A549 (cell line): ENCODE measurements around the gene RTN4R. TPM values are rescaled to one million over a fixed set of nuclear protein-coding genes. Genes with fewer than 3 reads are reported as not detected.
"Not testable (repeated sequence)": the region's sequence is repeated elsewhere in the genome, so short reads cannot be mapped to it uniquely, and the experiment has no call there.

Experiments
- ATAC-seq, 2 experiments: fragments of 200-7000 bp in 1 of 2; fragments of >200 bp in 1 of 2; cut with Nextera tagmentation in 1 of 2; cut with Tn5 transposase in 1 of 2; 3 replicates each; pipeline versions ENCODE4 v1.8.0 to v1.9.1; 2018 to 2020; ENCODE audit warnings: mild to moderate bottlenecking in 1 of 2, moderate library complexity in 1 of 2
- CTCF ChIA-PET: fragments of 300-600 bp; sonication (Branson Sonifier 250); formaldehyde crosslinking; extraction: SDS; loops from one replicate; lab custom pipeline; 2021; ENCODE audit warnings: antibody characterized with exemption, inconsistent platforms; lab: Yijun Ruan, JAX
- POLR2A ChIA-PET: fragments of 350-600 bp; formaldehyde crosslinking; extraction: SDS; loops from one replicate; lab custom pipeline; 2021; ENCODE audit warnings: antibody characterized with exemption, inconsistent platforms; lab: Yijun Ruan, JAX
- DNase-seq, 2 experiments: peaks; one replicate each; pipeline versions ENCODE4 v3.0.0 to v3.0.0-alpha.2; 2011 to 2016; ENCODE audit warnings: low read depth in 1 of 2, low spot score in 1 of 2
- FAIRE-seq: peaks from 2 replicates; lab custom pipeline; 2011; peaks lifted over from hg19 to GRCh38; lab: Jason Lieb, UNC
- H3K27ac ChIP-seq, 2 experiments: fragments of >200 bp; sonication (Bioruptor Twin); formaldehyde crosslinking; 3 replicates each; pipeline ENCODE4 v1.5.1; 2016 to 2017
- H3K4me1 ChIP-seq: fragments of >200 bp; sonication (Bioruptor Twin); formaldehyde crosslinking; 3 replicates; pipeline ENCODE4 v1.6.1; 2016
- H3K4me2 ChIP-seq: fragments of >200 bp; sonication (Bioruptor Twin); formaldehyde crosslinking; 3 replicates; pipeline ENCODE4 v1.6.1; 2016
- H3K4me3 ChIP-seq: fragments of >200 bp; sonication (Bioruptor Twin); formaldehyde crosslinking; 3 replicates; pipeline ENCODE4 v1.5.1; 2016
- H3K9me3 ChIP-seq: fragments of >200 bp; sonication (Bioruptor Twin); formaldehyde crosslinking; 3 replicates; pipeline ENCODE4 v1.6.1; 2016
- CEBPB ChIP-seq, 2 experiments: fragments of >200 bp in 1 of 2; sonication (Bioruptor Twin) in 1 of 2; formaldehyde crosslinking in 1 of 2; IDR thresholded peaks; 2 replicates each; pipeline ENCODE4 v1.6.1; 2012 to 2016
- FOSL2 ChIP-seq, 2 experiments: fragments of 450-650 bp in 1 of 2; fragments of >200 bp in 1 of 2; sonication (Bioruptor Twin) in 1 of 2; formaldehyde crosslinking; IDR thresholded peaks; 2 replicates each; pipeline versions ENCODE4 v1.5.0 to v1.6.1; 2016 to 2020; ENCODE audit warnings: mild to moderate bottlenecking in 1 of 2, moderate library complexity in 1 of 2
- FOXS1 ChIP-seq: fragments of 250-450 bp; sonication (Bioruptor Pico); IDR thresholded peaks from 2 replicates; pipeline ENCODE4 v1.5.0; 2020; ENCODE audit warnings: mild to moderate bottlenecking, moderate library complexity
- HDAC2 ChIP-seq: fragments of 200-600 bp; sonication (generic); IDR thresholded peaks from 2 replicates; pipeline ENCODE4 v1.6.1; 2016
- HOXB13 ChIP-seq: fragments of 250-450 bp; sonication (Bioruptor Pico); IDR thresholded peaks from 2 replicates; pipeline ENCODE4 v1.5.0; 2020; ENCODE audit warnings: low read depth, mild to moderate bottlenecking, moderate library complexity
- KDM5A ChIP-seq: fragments of 200-600 bp; sonication (generic); IDR thresholded peaks from 2 replicates; pipeline ENCODE4 v1.6.1; 2016; ENCODE audit warnings: antibody characterized with exemption, mild to moderate bottlenecking
- MAX ChIP-seq: IDR thresholded peaks from 2 replicates; pipeline ENCODE4 v1.6.1; 2012
- POLR2AphosphoS2 ChIP-seq: conservative IDR thresholded peaks from 2 replicates; pipeline ENCODE4 v1.6.1; 2012; ENCODE audit warnings: low read length, improper control_type of control experiment, inconsistent platforms
- RAD21 ChIP-seq, 2 experiments: fragments of >200 bp in 1 of 2; sonication (Bioruptor Twin) in 1 of 2; formaldehyde crosslinking in 1 of 2; IDR thresholded peaks in 1 of 2; conservative IDR thresholded peaks in 1 of 2; 2 replicates in 1 of 2; 3 replicates in 1 of 2; pipeline ENCODE4 v1.6.1; 2012 to 2018; ENCODE audit warnings: inconsistent platforms in 1 of 2
- RARB ChIP-seq: fragments of 250-450 bp; sonication (Bioruptor Pico); IDR thresholded peaks from 2 replicates; pipeline ENCODE4 v1.8.0; 2021; ENCODE audit warnings: mild to moderate bottlenecking, moderate library complexity
- REST ChIP-seq: fragments of 200-600 bp; sonication (generic); IDR thresholded peaks from 2 replicates; pipeline ENCODE4 v1.6.1; 2016; ENCODE audit warnings: antibody characterized with exemption, mild to moderate bottlenecking, moderate library complexity
- RNF2 ChIP-seq: fragments of 200-600 bp; sonication (generic); IDR thresholded peaks from 2 replicates; pipeline ENCODE4 v1.6.1; 2016; ENCODE audit warnings: low read depth, mild to moderate bottlenecking, antibody characterized with exemption, moderate library complexity, borderline replicate concordance
- ZNF302 ChIP-seq: fragments of 250-450 bp; sonication (Bioruptor Pico); IDR thresholded peaks from 2 replicates; pipeline ENCODE4 v1.9.0; 2021; ENCODE audit warnings: inconsistent platforms, mild to moderate bottlenecking, moderate library complexity
- ZSCAN20 ChIP-seq: fragments of 250-450 bp; sonication (Bioruptor Pico); IDR thresholded peaks from 2 replicates; pipeline ENCODE4 v1.8.0; 2022; ENCODE audit warnings: mild to moderate bottlenecking, moderate library complexity
- WGBS: methylation state at CpG from one replicate; pipeline ENCODE4 v1.1.6; 2017; ENCODE audit errors: missing lambda C conversion rate; 5-methylcytosine and 5-hydroxymethylcytosine counted together
- polyA plus RNA-seq, 4 experiments: library from polyadenylated mRNA; depleted of rRNA in 3 of 4; stranded (reverse); fragments of >200 nt; fragmentation: RNase III in 1 of 4; extraction: RNeasy Plus Mini Kit Qiagen cat#74134 plus additional on column Dnase treatment in 1 of 4; gene quantifications; 2 replicates in 3 of 4; 3 replicates in 1 of 4; pipeline ENCODE4 v1.2.3, GENCODE V29; 2011 to 2017

Gene RTN4R
- polyA plus RNA-seq, 2 of the 4 experiments (the other 2 are of a cell fraction): 1.0 to 2.7 TPM

- TF ChIP-seq ZNF302 (CRISPR knock-in tag): no peak
- TF ChIP-seq RAD21 (conservative IDR thresholded peaks at IDR 0.05 in 1 of 2, IDR thresholded peaks at IDR 0.05 in 1 of 2): no peak
- TF ChIP-seq HOXB13 (CRISPR knock-in tag): no peak
- TF ChIP-seq MAX: no peak
- no peak for TF ChIP-seq ZSCAN20 (CRISPR knock-in tag)
- no peak for TF ChIP-seq RARB (CRISPR knock-in tag)
- TF ChIP-seq FOSL2 (IDR thresholded peaks at IDR 0.05): no peak
- no peak for TF ChIP-seq FOSL2 (CRISPR knock-in tag; IDR thresholded peaks at IDR 0.05)
- no peak for TF ChIP-seq HDAC2
Measured at GRCh38 chr22:20281891-20282290, 13.8 kb upstream of the RTN4R start (continued).

DNA sequence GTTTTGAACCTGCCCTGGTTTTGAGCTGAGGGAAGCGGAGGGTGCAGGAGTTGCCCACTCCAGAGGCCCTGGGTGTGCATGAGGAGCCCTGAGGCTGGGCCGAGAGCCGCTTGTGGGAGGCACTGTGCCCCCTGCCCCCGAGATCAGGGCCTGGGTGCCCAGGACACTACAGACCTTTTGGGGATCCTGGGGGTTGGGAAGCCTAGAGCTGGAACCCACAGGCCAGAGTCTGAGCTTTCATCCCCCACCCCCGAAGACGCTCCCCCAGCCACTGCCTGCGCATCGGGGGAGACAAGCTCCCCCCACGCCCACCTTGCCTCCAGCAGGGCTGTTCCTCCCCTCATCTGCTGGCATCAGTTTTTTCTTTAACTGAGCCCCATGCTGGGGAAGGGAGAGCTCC lies 13.4 kb upstream of the RTN4R start:
- WGBS: 46% methylated on average over 4 of the region's 9 CpGs
- H3K4me2 ChIP-seq, H3K4me3 ChIP-seq, POLR2A ChIA-PET, H3K9me3 ChIP-seq, FAIRE-seq, ATAC-seq, DNase-seq, H3K27ac ChIP-seq, H3K4me1 ChIP-seq: not testable (repeated sequence)
- CTCF ChIA-PET: interaction anchor here (1.0 to 1.2 kb wide), 2 partner anchors 10 to 124 kb away, joined by 3 to 4 read pairs; no protein-coding TSS in a partner anchor

- no peak for FAIRE-seq
- 39% methylated on average over 6 of the region's 12 CpGs for WGBS
- POLR2A ChIA-PET: no interaction called here
Measured at GRCh38 chr22:20280866-20281265, 12.7 kb upstream of the RTN4R start.

GRCh38 chr22:20280163-20280562 lies 12.0 kb upstream of the RTN4R start:
- H3K4me2 ChIP-seq, H3K9me3 ChIP-seq, ATAC-seq, DNase-seq, H3K4me3 ChIP-seq, POLR2A ChIA-PET, H3K4me1 ChIP-seq, H3K27ac ChIP-seq, FAIRE-seq: not testable (repeated sequence)
- WGBS: 65% methylated on average over 3 of the region's 21 CpGs
- CTCF ChIA-PET: interaction anchor here (1.1 kb wide), 1 partner anchor 123 kb away, joined by 3 read pairs; no protein-coding TSS in a partner anchor

More at GRCh38 chr22:20280866-20281265, 12.7 kb upstream of the RTN4R start:
- H3K27ac ChIP-seq: no peak overlapping the region
- CTCF ChIA-PET: interaction anchor here (1.1 kb wide), 1 partner anchor 124 kb away, joined by 3 read pairs; no protein-coding TSS in a partner anchor
- ATAC-seq (no peak), DNase-seq (no peak)
- H3K4me2 ChIP-seq: no peak overlapping the region
- H3K9me3 ChIP-seq: no peaks in the 10 kb centered on the region
- no peaks in the 10 kb centered on the region for H3K4me1 ChIP-seq
- no peak for TF ChIP-seq KDM5A
- TF ChIP-seq, all 56 proteins: peak for 0
- H3K4me3 ChIP-seq: no peak overlapping the region

DNA sequence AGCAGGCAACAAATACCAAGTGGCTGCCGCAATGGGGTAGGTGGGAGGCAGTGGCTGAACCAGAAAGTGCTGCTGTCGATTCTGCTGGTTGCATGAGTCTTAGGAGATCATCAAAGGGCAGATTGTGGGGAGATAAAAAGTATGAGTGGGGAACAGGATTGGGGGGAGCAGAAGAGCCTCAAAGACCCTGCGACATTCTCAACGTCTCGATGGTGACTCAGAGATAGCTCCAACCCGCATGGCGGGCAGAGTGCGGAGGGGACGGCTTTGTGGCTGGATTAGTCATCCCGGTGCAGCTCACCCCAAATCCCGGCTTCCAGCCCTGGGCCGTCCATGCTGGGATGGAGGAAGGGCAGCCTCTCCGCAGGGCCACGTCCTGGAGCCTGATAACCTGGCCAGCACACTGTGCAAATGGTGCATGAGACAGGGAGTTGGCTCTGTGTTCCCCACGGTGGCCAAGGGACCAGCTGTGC lies 11.6 kb upstream of the RTN4R start:
- ATAC-seq: no peak
- no peak for DNase-seq
- POLR2A ChIA-PET: no interaction called here
- CTCF ChIA-PET: interaction anchor here (1.1 kb wide), 1 partner anchor 123 kb away, joined by 3 read pairs; no protein-coding TSS in a partner anchor
- Histone ChIP-seq H3K4me2 (no peak overlapping the region), H3K4me3 (no peak overlapping the region), H3K9me3 (no peaks in the 10 kb centered on the region), H3K4me1 (no peaks in the 10 kb centered on the region), H3K27ac (no peak overlapping the region)
- no peak for FAIRE-seq
- 4% methylated on average over 6 of the region's 15 CpGs for WGBS
- no peak for TF ChIP-seq REST
- no peak for TF ChIP-seq CEBPB (IDR thresholded peaks at IDR 0.05)
- TF ChIP-seq KDM5A: no peak
- TF ChIP-seq FOXS1 (CRISPR knock-in tag): no peak
- TF ChIP-seq RNF2: no peak
- TF ChIP-seq POLR2AphosphoS2: no peak
- no peak for TF ChIP-seq ZNF302 (CRISPR knock-in tag)

DNA sequence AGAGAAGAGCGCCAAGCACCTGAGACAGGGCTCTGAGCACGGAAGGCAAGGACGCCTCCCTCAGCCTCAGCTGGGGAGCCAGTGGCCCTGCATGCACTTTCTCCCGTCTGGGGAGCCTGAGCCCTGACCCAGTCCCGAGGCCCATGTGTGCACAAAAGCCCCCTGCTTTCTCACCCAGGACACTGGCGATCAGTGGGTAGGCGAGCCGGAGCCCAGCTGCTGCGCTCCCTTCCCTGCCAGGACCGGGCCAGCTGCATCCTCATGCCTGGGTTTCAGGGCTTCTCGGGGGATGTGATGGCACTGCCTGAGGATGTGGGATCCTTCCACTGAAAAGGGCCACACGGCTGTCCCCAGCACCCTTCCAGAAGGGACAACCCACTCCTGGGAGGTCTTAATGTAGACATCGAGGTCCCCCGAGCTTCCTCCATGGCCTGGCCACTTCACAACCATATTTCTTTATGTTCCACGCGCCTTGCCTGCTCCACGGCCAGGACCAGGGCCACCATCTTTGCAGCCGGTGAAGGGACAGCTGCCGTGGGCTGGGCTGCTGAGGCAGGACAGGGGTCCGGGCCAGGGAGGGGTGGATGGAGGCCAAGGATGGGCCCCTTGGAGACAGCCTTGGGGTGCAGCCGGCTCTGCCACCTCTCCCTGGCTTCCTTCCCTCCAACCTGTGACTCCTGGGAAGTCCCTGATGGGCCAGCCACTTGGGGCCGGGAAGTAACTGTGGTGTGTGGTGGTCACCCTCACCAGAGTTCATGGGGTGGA lies 10.8 kb upstream of the RTN4R start:
- CTCF ChIA-PET, H3K4me3 ChIP-seq, POLR2A ChIA-PET, H3K4me2 ChIP-seq, H3K9me3 ChIP-seq, ATAC-seq, FAIRE-seq, H3K4me1 ChIP-seq, DNase-seq, H3K27ac ChIP-seq: not testable (repeated sequence)
- WGBS: 50% methylated on average over 6 of the region's 22 CpGs

GRCh38 chr22:20277936-20278635 lies 10.0 kb upstream of the RTN4R start:
- CTCF ChIA-PET: interaction anchor here (1.0 kb wide), 1 partner anchor 121 kb away, joined by 3 read pairs; no protein-coding TSS in a partner anchor
- ATAC-seq, H3K4me3 ChIP-seq, POLR2A ChIA-PET, H3K4me1 ChIP-seq, FAIRE-seq, DNase-seq, H3K9me3 ChIP-seq, H3K4me2 ChIP-seq, H3K27ac ChIP-seq: not testable (repeated sequence)
- 47% methylated on average over 4 of the region's 18 CpGs for WGBS
